T-helper 17 cell (primary cell): ENCODE results near the gene PCDHA4. TPM values are rescaled to one million over a fixed set of nuclear protein-coding genes. Genes with fewer than 3 reads are reported as not detected.

Experiments
- ATAC-seq: fragments of 150-1000 bp; cut with Tn5 transposase; 2 replicates; pipeline ENCODE4 v1.10.0; 2021; ENCODE audit warnings: mild to moderate bottlenecking, moderate library complexity
- DNase-seq, 3 donors: peaks; one replicate each; pipeline versions ENCODE4 v3.0.0 to v3.0.0-alpha.2; 2020 to 2021
- H3K9me3 ChIP-seq: one replicate; pipeline ENCODE4 v1.7.0; 2013; ENCODE audit warnings: low read length, mild to moderate bottlenecking; ENCODE audit not compliant: control insufficient read depth, poor library complexity, severe bottlenecking
- H3K27ac Mint-ChIP-seq: one replicate; pipeline ENCODE4 v1.8.0; 2022; ENCODE audit warnings: mild to moderate bottlenecking, moderate library complexity, mixed read lengths
- H3K27me3 Mint-ChIP-seq: one replicate; pipeline ENCODE4 v1.8.0; 2022; ENCODE audit warnings: mixed read lengths
- H3K36me3 Mint-ChIP-seq: one replicate; pipeline ENCODE4 v1.8.0; 2022; ENCODE audit warnings: low read depth, mixed read lengths
- H3K4me1 Mint-ChIP-seq: one replicate; pipeline ENCODE4 v1.8.0; 2022; ENCODE audit warnings: mild to moderate bottlenecking, mixed read lengths
- H3K4me3 Mint-ChIP-seq: one replicate; pipeline ENCODE4 v1.8.0; 2022; ENCODE audit warnings: mild to moderate bottlenecking, moderate library complexity, mixed read lengths
- total RNA-seq, 4 donors: library from RNA in 2 of 4; stranded (reverse) in 2 of 4; gene quantifications; one replicate each; pipeline ENCODE4 v1.2.3 and lab custom pipeline; 2022 to 2026

The PCDHA4 gene
- total RNA-seq, 2 donors from 2014 or later = not detected

GRCh38 chr5:140857177-140857986, 50.5 kb downstream of the PCDHA4 start:
- DNase-seq (no peak), ATAC-seq (no peak)
- Mint-ChIP-seq H3K27ac (no peak overlapping the region), H3K27me3 (peaks cover 28% of the 10 kb centered on the region), H3K36me3 (no peaks in the 10 kb centered on the region), H3K4me3 (no peak overlapping the region), H3K4me1 (no peaks in the 10 kb centered on the region)
- H3K9me3 ChIP-seq = peaks cover 3% of the 10 kb centered on the region

DNA sequence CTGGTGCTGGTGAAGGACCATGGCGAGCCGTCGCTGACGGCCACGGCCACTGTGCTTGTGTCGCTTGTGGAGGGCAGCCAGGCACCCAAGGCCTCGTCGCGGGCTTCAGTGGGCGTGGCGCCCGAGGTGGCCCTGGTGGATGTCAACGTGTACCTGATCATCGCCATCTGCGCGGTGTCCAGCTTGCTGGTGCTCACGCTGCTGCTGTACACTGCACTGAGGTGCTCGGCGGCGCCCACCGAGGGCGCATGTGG, 51.0 kb downstream of the PCDHA4 start:
- ATAC-seq (no peak), DNase-seq (no peak)
- H3K9me3 ChIP-seq = peaks cover 3% of the 10 kb centered on the region
- Mint-ChIP-seq H3K4me1 (no peaks in the 10 kb centered on the region), H3K4me3 (no peak overlapping the region), H3K27ac (no peak overlapping the region), H3K27me3 (peaks cover 22% of the 10 kb centered on the region), H3K36me3 (no peaks in the 10 kb centered on the region)

DNA sequence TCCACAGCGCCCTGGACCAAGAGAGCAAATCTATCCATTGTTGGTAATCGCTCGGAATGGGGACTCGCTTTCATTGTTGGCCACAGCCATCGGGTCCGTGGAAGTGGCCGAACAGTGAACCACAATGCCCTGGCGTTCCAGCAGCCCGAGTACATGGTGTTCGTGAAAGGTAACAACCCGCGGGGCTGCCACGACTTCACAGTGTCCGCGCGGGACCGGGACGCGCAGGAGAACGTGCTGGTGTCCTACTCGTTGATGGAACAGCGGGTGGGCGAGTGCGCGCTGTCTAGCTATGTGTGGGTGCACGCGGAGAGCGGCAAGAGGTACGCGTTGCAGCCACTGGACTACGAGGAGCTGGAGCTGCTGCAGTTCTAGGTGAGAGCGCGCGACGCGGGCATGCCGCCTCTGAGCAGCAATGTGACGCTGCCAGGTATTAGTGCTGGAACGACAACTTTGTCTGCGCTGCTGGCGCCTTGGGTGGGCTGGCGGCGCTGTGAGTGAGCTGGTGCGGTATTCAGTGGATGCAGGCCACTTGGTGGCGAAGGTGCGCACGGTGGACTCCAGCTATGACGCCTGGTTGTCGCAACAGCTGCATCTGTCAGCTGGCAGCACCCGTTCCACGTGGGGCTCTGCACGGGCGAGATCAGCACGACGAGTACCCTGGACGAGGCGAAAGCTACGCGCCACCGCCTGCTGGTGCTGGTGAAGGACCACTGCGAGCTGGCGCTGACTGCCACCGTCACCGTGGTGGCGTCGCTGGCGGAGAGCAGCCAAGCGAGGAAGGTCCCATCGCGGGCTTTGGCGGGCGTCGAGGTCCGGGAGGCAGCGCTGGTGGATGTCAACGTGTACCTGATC, 55.8 kb downstream of the PCDHA4 start:
- ATAC-seq (no peak), DNase-seq (no peak)
- no peak overlapping the region for H3K27ac Mint-ChIP-seq
- H3K4me3 Mint-ChIP-seq = no peak overlapping the region
- peaks cover 9% of the 10 kb centered on the region for H3K27me3 Mint-ChIP-seq
- no peaks in the 10 kb centered on the region for H3K36me3 Mint-ChIP-seq
- H3K9me3 ChIP-seq = peaks cover 3% of the 10 kb centered on the region
- H3K4me1 Mint-ChIP-seq = no peaks in the 10 kb centered on the region

Other genes starting within 250 kb of the PCDHA4 start
- gene SRA1, start 249.6 kb upstream of the PCDHA4 start, total RNA-seq = 10 to 100 TPM; 29.9 to 33.2 TPM
- gene APBB3, start 242.5 kb upstream of the PCDHA4 start, total RNA-seq = 10 to 100 TPM; 47.5 to 59.0 TPM
- 10 to 100 TPM; 43.2 to 45.0 TPM for gene SLC35A4, start 242.2 kb upstream of the PCDHA4 start, total RNA-seq
- 1 to 10 TPM; 1.4 to 9.2 TPM for gene CD14, start 173.9 kb upstream of the PCDHA4 start, total RNA-seq
- gene TMCO6, start 167.6 kb upstream of the PCDHA4 start, total RNA-seq = 10 to 100 TPM; 18.3 to 23.1 TPM
- 10 to 100 TPM; 40.7 to 46.2 TPM for gene NDUFA2, start 159.4 kb upstream of the PCDHA4 start, total RNA-seq
- gene IK, start 159.2 kb upstream of the PCDHA4 start, total RNA-seq = 100 to 1,000 TPM; 168 to 172 TPM
- gene WDR55, start 142.2 kb upstream of the PCDHA4 start, total RNA-seq = 10 to 100 TPM; 34.8 to 36.3 TPM
- gene DND1, start 133.5 kb upstream of the PCDHA4 start, total RNA-seq = 1 to 10 TPM; 1.2 to 1.9 TPM
- 10 to 100 TPM; 44.8 to 49.3 TPM for gene HARS1, start 115.7 kb upstream of the PCDHA4 start, total RNA-seq
- 10 to 100 TPM; 33.5 to 34.9 TPM for gene HARS2, start 115.6 kb upstream of the PCDHA4 start, total RNA-seq
- 10 to 100 TPM; 40.9 to 41.5 TPM for gene ZMAT2, start 106.6 kb upstream of the PCDHA4 start, total RNA-seq
- gene PCDHA1, start 20.9 kb upstream of the PCDHA4 start, total RNA-seq = not detected
- not detected for gene PCDHA2, start 12.2 kb upstream of the PCDHA4 start, total RNA-seq
- gene PCDHA3, start 6.0 kb upstream of the PCDHA4 start, total RNA-seq = not detected
- not detected for gene PCDHA5, start 14.5 kb downstream of the PCDHA4 start, total RNA-seq
- not detected for gene PCDHA6, start 20.9 kb downstream of the PCDHA4 start, total RNA-seq
- not detected for gene PCDHA7, start 27.2 kb downstream of the PCDHA4 start, total RNA-seq
- not detected for gene PCDHA8, start 34.1 kb downstream of the PCDHA4 start, total RNA-seq
- gene PCDHA9, start 41.3 kb downstream of the PCDHA4 start, total RNA-seq = not detected
- not detected for gene PCDHA10, start 48.8 kb downstream of the PCDHA4 start, total RNA-seq
- gene PCDHA11, start 61.9 kb downstream of the PCDHA4 start, total RNA-seq = not detected
- gene PCDHA12, start 68.2 kb downstream of the PCDHA4 start, total RNA-seq = not detected
- not detected for gene PCDHA13, start 75.1 kb downstream of the PCDHA4 start, total RNA-seq
- gene PCDHAC1, start 119.2 kb downstream of the PCDHA4 start, total RNA-seq = not detected
- gene PCDHAC2, start 159.4 kb downstream of the PCDHA4 start, total RNA-seq = not detected
- not detected for gene PCDHB1, start 244.3 kb downstream of the PCDHA4 start, total RNA-seq